ENCODE results near the gene MYOM1.

DNA sequence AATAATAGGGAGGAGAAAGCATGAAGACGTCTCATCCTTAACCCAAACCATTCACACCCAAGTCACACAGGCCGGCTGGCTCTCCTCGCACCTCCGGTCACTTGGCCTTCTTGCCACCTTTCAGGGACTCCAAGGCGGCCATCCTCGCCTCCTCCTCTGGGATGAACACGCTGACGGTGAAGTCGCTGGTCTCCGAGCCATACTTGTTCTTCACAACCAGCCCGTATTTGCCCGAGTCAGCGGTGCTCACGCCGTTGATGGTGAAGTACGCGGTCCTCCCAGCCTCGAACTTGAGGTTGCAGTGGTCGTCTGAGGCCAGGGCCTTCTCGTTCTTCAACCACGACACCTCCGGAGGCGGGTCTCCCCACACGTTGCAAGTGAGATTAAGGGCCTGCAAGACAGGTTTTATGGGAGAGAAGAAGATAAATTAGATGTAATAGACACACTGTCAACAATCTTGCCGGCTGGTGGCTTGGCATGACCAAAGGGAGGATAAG, 152.6 kb downstream of the MYOM1 start:
- TF ChIP-seq, protein P1, sequence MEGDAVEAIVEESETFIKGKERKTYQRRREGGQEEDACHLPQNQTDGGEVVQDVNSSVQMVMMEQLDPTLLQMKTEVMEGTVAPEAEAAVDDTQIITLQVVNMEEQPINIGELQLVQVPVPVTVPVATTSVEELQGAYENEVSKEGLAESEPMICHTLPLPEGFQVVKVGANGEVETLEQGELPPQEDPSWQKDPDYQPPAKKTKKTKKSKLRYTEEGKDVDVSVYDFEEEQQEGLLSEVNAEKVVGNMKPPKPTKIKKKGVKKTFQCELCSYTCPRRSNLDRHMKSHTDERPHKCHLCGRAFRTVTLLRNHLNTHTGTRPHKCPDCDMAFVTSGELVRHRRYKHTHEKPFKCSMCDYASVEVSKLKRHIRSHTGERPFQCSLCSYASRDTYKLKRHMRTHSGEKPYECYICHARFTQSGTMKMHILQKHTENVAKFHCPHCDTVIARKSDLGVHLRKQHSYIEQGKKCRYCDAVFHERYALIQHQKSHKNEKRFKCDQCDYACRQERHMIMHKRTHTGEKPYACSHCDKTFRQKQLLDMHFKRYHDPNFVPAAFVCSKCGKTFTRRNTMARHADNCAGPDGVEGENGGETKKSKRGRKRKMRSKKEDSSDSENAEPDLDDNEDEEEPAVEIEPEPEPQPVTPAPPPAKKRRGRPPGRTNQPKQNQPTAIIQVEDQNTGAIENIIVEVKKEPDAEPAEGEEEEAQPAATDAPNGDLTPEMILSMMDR (IDR thresholded peaks at IDR 0.05) = no peak
- TF ChIP-seq REST (IDR thresholded peaks at IDR 0.05; ENCODE audit: insufficient read depth in 1 of 2, low read depth in 2 of 2, low read length in 1 of 2) = no peak
- no peak for TF ChIP-seq POLR2AphosphoS5 (IDR thresholded peaks at IDR 0.05; ENCODE audit: low read depth, low read length)
